Stimulated activated CD4-positive, alpha-beta T cell treated with anti-CD3 and anti-CD28 coated beads, Interleukin-4, amount 100 ng/mL, for 24 hours (primary cell): ENCODE data around the gene NINL.
"Not testable (repeated sequence)": the region's sequence is repeated elsewhere in the genome, so short reads cannot be mapped to it uniquely, and the experiment has no call there.

Experiments
- DNase-seq: peaks from one replicate; pipeline ENCODE4 v3.0.0-alpha.2; 2020

The NINL gene

DNA sequence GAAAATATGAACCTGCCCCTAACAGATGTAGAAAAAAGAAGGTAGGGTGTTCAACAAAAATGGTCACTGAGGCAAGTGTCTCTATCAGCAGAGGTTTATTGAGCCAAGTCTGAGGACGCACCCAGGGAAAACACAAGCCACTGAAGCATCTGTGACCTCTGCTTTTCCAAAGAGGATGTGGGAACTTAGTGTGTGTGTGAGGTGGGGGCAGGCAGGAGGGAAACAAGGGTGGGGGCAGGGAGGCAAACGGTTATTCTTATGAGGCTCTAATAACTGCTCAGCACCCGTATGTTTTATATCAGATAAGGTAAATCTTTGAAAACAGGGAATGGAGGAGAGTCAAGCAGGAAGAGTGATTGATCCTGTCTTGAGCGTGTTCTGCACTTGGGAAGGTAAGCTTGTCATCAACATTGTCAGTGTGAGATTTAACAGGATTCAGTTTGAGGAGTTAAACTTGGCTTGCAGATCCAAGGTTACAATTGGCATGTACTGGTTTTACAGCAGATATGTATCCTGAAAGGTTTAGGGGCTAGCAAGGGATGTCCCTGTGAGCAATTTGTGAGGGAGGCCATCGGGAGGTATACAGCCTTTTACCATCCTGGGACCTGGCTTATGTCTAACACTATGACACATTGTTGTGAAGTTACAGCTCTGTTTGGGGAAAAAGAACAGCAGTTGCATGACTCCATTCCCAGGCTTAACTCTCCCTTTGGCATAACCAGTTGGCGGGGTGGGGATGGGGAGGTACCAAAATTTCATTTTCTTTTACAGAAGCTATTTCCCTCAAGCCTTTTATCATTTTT is 33.7 kb downstream of the NINL start:
- no peak for DNase-seq

DNA sequence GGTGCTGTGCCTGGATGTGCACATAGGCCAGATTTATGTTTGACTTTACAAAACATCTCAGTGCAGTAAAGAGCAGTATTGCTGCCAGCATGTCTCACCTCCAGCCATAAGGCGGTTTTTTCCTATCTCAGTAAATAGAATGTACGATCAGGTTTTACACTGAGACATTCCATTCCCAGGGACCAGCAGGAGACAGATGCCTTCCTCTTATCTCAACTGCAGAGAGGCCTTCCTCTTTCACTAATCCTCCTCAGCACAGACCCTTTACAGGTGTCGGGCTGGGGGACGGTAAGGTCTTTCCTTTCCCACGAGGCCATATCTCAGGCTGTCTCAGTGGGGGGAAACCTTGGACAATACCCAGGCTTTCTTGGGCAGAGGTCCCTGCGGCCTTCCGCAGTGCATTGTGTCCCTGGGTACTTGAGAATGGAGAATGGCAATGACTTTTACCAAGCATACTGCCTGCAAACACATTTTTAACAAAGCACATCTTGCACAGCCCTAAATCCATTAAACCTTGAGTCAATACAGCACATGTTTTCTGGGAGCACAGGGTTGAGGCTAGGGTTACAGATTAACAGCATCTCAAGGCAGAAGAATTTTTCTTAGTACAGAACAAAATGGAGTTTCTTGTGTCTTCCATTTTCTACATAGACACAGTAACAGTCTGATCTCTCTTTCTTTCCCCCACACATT is 34.5 kb downstream of the NINL start:
- DNase-seq: not testable (repeated sequence)

DNA sequence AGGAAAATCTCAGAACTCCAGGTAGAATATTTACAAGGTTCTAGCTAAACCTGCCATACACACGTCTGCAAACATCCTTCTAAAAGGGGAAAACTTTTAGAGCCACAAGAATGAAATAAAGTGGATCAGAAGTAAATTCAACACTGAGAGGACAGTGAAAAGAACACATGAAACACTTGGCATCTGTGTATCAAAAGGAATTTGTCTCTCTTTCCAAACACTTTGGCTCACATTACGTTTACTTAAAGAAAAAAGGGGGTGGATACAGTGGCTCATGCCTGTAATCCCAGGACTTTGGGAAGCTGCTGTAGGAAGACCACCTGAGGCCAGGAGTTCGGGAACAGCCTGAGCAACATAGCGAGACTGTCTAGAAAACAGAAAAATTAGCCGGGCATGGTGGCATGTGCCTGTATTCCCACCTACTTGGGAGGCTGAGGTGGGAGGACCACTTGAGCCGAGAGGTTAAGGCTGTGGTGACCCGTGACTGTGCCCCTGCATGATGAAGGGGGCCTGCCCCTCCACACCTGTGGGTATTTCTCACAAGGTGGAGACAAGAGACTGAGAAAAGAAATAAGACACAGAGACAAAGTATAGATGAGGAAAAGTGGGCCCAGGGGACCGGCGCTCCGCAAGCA is 35.4 kb downstream of the NINL start:
- DNase-seq: no peak

DNA sequence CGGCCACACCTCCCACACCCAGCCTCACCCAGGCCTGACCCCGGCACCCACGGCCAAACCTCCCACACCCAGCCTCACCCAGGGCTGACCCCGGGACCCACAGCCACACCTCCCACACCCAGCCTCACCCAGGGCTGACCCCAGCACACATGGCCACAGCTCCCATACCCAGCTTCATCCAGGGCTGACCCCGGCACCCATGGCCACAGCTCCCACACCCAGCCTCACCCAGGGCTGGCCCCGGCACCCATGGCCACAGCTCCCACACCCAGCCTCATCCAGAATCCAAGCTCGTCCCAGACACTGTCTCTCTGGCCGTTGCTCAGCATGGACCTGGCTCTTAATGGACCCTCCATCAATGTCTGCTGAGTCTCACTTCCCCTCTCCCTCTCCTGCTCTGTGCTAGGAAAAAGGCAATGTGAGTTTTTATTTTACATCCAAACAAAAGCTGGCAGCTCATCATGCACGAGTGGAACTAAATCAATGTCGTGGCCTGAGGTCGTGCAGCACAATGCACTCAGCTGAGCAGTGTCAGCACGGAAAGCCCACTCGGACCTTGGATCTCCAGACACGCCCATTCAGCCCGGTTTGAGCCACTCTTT is 36.1 kb downstream of the NINL start:
- DNase-seq: no peak

DNA sequence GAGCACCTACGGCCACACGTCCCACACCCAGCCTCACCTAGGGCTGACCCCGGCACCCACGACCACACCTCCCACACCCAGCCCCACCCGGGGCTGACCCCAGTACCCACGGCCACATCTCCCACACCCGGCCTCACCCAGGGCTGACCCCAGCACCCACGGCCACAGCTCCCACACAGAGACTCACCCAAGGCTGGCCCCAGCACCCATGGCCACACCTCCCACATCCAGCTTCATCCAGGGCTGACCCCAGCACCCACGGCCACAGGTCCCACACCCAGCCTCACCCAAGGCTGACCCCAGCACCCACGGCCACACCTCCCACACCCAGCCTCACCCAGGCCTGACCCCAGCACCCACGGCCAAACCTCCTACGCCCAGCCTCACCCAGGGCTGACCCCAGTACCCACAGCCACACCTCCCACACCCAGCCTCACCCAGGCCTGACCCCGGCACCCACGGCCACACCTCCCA is 36.7 kb downstream of the NINL start:
- no peak for DNase-seq

DNA sequence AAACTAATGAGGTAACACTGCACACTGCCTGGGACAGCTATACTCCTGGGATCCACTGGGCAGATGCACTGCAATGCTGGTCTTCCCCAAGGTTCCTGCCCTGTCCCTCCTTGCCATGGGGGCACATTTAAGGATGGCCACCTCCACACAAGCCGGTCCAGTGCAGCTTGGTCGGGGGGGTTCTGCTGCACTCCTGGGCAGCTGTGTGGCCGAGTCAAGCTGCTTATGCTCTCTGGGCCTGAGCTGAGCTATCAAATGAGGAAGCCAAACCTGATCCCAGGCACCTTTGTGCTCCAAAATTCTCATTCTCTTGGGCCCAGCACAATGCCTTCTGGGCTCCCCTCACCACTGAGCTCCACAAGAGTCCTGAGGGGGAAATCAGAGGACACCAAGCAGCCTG is 37.3 kb downstream of the NINL start:
- no peak for DNase-seq

DNA sequence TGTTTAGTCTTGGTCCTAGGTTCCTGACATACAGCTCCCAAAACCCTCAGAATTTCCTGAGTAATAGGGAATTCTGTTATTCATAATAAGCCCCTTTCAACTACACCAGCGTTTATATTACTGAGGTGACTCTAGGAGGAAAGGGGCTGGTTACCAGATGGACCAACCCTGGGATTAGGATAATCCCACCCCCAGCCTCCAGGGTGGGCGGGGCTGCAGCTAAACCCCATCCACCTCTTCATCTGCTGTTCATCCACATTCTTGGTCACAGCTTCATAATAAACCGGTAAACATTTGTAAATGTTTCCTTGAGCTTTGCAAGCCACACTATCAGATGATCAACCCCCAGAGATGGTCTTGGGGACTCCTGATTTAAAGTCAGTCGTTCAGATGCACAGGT is 38.3 kb downstream of the NINL start:
- DNase-seq: no peak

DNA sequence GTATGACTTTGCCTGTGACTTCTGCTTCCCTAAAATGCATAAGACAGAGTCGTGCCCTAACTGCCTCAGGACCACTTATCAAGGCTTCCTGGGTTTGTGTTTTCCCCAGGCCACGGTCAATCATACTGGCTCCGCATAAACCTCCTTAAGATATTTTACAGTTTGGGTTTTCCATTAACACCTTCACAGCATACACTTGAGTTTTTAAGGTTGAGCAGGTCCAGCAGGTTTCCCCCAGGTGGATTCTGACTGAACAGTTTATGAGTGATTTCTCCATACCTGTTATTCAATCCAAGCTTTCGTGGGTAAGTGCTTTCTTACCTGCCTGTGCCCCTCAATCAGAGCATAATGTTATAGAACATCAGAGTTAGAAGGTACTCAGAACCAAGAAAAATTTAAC is 39.3 kb downstream of the NINL start:
- no peak for DNase-seq

DNA sequence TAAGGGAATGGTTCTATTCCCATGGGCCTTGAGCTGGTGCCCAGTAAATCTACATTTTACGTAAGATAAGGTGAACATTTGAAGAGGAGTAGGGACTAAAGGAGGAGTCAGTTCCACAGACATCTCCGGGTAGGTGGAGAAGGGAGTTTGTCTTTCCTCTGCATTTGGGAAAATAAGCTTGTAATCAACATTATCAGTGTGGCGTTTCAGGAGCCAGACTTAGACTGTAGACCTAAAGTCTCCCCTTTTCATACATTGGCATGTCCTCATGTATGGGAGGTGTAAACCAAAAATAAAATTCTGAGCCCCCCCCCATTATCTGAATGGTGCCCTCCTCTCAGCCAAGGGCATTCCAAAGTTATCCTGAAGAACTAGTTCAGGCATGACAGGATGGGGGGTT is 40.2 kb downstream of the NINL start:
- no peak for DNase-seq

DNA sequence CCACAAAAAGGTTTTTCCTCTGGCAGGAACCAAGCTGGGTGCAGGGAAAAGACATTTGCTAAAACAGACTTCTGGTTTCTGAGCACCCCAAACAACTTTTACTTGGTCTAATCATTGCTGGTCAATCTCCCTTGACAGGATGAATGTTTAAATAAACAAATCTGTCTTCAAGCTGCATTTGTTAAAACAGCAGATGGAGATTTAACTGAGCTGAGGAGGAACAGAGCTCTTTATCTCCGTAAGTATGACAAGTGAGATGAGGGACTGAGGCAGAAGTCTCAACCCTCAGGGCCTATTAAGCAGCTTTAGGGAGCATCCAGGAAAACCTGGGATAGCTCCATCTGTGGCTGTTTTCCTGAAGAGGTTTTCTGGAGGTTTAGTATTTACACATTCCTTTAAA is 40.6 kb downstream of the NINL start:
- DNase-seq: no peak

DNA sequence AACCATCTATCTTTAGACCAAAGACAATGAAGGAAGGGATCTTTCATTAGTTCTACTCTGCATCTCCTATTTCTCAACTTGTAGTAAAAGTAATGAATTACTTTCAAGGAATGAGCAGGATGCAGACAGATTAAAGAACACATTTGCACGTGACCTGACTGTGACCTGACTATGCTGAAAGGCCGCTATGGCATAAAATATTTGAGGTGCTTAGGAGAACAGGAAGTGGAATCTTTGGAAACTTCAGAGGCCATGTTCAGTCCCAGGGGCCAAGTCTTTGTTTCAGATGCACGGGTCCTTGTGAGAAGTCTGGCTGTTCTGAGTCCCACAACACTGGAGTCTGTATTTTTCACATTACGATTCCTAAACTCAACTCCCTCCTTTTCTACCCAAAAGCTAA is 41.0 kb downstream of the NINL start:
- no peak for DNase-seq

DNA sequence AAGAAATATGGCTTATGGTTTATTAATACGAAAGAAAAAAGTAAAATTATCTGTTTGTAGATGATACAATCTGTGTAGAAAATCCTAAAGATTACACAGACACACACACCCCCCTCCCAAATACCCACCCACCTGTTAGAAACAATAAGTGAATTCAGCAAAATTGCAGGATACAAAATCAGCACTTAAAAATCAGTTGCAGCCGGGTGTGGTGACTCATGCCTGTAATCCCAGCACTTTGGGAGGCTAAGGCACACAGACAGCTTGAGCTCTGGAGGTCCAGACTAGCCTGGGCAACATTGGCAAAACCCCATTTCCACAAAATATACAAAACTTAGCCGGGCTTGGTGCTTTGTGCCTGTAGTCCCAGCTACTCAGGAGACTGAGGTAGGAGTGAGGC is 42.3 kb downstream of the NINL start:
- DNase-seq: no peak

DNA sequence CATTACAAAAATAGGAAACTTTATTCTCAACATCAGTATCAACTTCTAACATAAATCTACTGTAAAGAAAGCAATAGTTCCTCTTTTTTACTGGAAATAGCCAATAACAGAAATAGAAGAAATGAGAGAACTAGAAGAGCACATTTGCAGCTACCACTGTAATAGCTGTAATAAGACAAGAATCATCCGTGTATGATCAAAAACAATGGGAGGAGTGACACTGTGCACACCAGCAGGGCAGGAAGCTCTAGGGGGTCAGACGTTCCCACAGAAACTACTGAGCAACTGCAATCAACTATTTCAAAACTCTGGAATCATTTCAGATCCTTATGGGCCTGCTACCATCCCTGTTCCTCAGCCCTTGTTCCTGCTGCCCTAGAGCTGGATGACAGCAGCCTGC is 43.7 kb downstream of the NINL start:
- no peak for DNase-seq

DNA sequence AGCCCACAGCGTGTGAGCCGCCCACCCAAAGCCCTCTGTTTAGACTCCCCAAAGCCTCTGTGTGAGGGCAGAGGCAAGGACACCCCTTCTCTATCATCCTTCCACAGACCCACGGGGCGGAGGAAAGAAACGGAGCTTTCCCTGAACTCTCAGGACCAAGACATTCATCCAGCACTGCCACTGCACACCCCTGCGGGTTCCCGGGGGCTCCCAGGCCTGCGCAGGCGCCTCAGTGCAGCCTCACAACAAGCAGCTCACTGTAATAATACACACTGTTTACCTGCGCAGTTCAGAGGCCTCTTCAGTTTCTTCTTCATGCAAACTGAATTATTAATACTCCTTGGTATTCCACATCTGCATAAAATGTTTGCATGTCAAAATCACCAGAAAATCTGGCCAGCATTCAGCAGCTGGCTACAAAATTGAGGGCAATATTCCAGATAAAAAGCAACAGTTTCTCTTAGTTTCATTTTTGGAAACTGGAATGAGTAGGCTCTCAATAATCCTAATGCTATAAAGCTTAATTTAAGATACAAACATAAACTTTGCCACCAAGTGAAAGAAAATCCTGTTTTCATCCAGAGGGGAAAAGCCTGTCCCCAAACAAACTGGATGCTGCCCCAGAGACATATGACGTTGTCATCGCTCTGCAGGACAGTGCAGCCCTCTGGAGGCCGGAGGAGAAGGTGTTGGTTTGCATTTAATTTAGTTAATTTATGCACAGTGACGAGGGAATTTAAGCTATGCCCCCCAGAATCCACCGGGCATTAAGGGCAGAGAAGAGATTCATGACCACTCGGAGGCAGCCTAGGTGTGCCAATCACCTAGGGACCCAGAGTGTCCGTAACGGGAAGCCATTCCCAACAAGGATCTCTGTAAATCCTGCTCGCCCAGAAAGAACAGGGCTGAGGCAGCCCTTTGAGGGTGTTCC is 45.3 kb downstream of the NINL start:
- no peak for DNase-seq

DNA sequence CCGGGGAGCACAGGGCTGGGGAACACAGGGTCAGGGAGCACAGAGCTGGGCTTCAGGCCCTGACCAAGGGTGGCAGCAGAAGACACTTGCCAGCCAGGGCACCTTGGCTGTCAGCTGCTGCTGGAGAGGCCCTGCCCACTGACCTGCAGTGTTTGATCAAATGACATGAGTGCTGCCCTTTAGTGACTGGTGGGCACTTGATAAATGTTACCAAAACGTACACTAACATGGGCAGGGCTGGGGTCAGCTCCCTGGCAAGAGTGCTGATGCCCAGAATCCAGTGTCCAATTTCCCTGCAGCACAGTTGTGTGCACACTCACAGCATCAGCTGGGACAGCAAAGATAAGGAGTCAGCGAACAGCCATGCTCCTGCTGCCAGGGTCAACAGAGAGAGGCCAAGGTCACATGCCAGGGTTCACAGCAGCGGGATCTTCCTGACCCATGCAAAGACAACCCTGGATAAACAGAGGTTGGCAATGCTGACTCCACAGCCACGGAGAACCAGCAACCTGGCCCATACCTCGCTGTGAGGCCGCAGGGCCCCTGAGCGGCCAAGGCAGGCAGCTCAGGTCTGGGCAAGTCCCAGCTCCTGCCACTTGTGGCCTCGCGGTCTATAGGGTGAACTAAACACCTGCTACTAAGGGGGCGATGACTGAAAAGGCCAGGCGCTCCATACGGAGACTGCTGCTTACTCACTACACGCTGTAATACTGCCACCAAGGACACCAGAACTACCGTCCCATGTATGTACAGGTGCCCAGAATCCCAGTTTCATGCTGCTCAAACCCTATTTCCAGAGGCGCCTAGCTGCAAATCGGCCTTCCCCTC is 46.3 kb downstream of the NINL start:
- no peak for DNase-seq

DNA sequence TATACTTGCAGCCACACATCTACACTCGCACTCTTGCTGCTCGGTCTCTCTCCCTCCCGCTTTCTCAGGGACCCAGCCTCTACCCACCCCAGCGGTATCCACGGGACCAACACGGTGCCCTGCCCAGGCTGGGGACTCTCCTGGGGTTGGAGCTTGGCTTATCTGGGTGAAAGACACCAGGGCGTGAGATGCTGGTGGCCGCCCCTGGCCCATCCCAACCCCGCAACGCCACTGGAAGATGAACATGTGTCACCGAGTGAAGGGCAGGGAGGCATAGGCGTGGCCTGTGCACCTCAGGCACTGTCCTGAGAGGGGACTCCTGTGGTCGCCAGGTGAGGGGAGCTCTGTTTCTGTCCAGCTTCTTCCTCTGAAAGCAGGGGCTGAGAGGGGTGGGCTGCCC is 47.4 kb downstream of the NINL start:
- no peak for DNase-seq

DNA sequence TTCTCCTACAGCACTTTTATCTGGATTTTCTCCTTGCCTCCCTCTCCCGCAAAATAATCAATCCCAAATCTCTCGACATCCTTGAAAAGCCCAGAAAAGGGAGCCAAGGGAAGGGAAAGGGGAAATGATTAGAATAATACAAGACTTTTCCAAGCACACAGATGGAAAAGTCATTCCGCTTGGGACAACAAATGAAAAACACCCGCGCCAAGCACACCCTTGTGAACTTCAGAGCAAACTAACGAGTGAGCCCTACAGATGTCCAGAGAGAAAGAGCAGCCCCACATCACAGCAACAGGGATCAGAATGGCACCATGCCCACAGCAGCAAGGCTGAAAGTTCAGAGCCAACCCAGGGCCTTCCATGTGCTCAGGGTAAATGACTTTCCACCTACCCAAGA is 49.6 kb downstream of the NINL start:
- DNase-seq: no peak

DNA sequence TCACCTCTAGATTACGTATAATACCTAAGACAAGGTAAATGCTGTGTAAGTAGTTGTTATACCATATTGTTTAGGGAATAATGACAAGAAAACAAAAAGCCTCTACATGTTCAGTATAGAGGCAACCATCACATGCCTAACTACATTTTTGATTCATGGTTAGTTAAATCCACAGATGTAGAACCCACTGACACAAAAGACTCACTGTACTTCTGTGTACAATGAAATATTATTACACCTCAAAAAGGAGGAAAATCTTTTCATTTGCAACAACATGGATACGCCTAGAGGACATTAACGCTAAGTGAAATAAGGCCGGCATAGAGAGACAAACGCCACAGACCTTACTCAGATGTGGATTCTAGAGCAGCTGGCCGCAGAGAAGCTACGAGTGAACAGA is 50.5 kb downstream of the NINL start:
- DNase-seq: no peak

DNA sequence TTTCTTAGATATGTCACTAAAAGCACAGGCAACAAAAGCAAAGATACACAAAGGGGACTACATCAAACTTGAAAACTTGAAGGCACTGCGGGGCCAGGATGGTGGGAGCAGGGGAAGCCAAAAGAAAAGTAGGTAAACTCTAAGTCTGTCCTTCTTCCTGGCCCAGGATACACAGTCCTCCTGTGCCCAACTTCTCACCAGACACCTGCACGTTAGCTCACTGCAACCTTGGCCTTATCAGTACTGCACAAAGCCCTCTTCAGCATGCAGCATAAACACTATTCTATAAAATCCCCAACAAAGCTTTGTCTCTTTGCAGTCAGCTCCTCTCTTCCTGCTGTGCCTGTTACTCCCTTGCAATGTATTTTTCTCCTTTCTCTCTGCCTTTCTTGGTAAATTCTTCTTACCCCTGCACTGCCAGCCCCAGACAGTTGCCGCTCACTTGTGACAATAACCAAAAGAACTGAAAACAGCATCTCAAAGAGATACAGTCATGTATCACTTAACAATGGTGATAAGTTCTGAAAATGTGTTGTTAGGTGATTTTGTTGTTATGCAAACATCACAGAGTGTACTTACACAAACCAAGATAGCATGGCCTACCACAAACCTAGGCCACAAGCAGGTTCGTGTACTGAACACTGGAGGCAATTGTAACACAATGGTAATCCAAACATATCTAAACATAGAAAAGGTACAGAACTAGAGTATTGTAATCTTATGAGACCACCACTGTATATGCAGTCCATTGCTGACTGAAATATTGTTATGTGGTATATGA is 51.2 kb downstream of the NINL start:
- DNase-seq: no peak

DNA sequence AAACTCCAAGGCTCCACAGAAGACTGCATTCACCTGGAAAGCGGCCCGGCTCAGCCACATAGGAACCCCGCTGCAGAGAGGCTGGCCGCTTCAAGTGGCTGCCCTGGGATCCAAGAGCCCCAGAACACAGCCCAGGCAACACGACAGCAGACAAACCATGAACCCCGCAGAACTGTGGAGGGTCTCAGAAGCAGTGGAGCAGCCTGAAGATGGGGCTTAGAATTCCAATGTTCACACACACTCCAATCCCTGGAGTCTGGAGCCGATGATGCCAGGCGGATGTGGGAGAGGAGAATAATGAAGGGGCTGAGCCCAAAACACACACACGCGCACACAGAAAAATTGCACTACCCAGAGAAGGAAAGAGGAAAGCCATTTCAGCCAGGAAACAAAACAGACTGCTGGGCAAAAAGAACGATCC is 52.4 kb downstream of the NINL start:
- DNase-seq: no peak
